ENCODE data around the gene DGKG.

DGKG gene

GRCh38 chr3:186107215-186108105 is 254.6 kb downstream of the DGKG start:
- TF ChIP-seq, protein P1, sequence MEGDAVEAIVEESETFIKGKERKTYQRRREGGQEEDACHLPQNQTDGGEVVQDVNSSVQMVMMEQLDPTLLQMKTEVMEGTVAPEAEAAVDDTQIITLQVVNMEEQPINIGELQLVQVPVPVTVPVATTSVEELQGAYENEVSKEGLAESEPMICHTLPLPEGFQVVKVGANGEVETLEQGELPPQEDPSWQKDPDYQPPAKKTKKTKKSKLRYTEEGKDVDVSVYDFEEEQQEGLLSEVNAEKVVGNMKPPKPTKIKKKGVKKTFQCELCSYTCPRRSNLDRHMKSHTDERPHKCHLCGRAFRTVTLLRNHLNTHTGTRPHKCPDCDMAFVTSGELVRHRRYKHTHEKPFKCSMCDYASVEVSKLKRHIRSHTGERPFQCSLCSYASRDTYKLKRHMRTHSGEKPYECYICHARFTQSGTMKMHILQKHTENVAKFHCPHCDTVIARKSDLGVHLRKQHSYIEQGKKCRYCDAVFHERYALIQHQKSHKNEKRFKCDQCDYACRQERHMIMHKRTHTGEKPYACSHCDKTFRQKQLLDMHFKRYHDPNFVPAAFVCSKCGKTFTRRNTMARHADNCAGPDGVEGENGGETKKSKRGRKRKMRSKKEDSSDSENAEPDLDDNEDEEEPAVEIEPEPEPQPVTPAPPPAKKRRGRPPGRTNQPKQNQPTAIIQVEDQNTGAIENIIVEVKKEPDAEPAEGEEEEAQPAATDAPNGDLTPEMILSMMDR (IDR thresholded peaks at IDR 0.05; ENCODE audit: low read depth, low read length, missing control alignments): no peak
- in situ Hi-C loops (cut with HindIII; ENCODE audit: low sequenced_read_pairs): no loop called here
- H3K4me3 ChIP-seq (ENCODE audit: low read depth, low read length): peak overlapping the region; percentile 85
- DNase-seq (ENCODE audit: low read depth): peak; percentile 45

GRCh38 chr3:186105543-186105942 is 256.5 kb downstream of the DGKG start:
- TF ChIP-seq, protein P1 (IDR thresholded peaks at IDR 0.05; ENCODE audit: low read depth, low read length, missing control alignments): no peak
- in situ Hi-C loops (cut with HindIII; ENCODE audit: low sequenced_read_pairs): no loop called here
- no peak overlapping the region for H3K4me3 ChIP-seq (ENCODE audit: low read depth, low read length)
- no peak for DNase-seq (ENCODE audit: low read depth)

- no peak for DNase-seq (ENCODE audit: low read depth)
- in situ Hi-C loops (cut with HindIII; ENCODE audit: low sequenced_read_pairs): no loop called here
- TF ChIP-seq, protein P1 (IDR thresholded peaks at IDR 0.05; ENCODE audit: low read depth, low read length, missing control alignments): no peak
- no peak overlapping the region for H3K4me3 ChIP-seq (ENCODE audit: low read depth, low read length)
Measured at GRCh38 chr3:186102687-186103086, 259.3 kb downstream of the DGKG start.

- in situ Hi-C loops (cut with HindIII; ENCODE audit: low sequenced_read_pairs): no loop called here
- no peak for DNase-seq (ENCODE audit: low read depth)
- TF ChIP-seq, protein P1 (IDR thresholded peaks at IDR 0.05; ENCODE audit: low read depth, low read length, missing control alignments): no peak
- H3K4me3 ChIP-seq (ENCODE audit: low read depth, low read length): no peak overlapping the region
Measured at GRCh38 chr3:186100398-186100797, 261.6 kb downstream of the DGKG start.

GRCh38 chr3:186099178-186099577 is 262.9 kb downstream of the DGKG start:
- DNase-seq (ENCODE audit: low read depth): peak; percentile 41
- in situ Hi-C loops (cut with HindIII; ENCODE audit: low sequenced_read_pairs): no loop called here
- TF ChIP-seq, protein P1 (IDR thresholded peaks at IDR 0.05; ENCODE audit: low read depth, low read length, missing control alignments): no peak
- H3K4me3 ChIP-seq (ENCODE audit: low read depth, low read length): no peak overlapping the region

- H3K4me3 ChIP-seq (ENCODE audit: low read depth, low read length): no peak overlapping the region
- TF ChIP-seq, protein P1 (IDR thresholded peaks at IDR 0.05; ENCODE audit: low read depth, low read length, missing control alignments): no peak
- no peak for DNase-seq (ENCODE audit: low read depth)
- in situ Hi-C loops (cut with HindIII; ENCODE audit: low sequenced_read_pairs): no loop called here
Measured at GRCh38 chr3:186098740-186099139, 263.3 kb downstream of the DGKG start.

Data from astrocyte of the cerebellum (primary cell).